ENCODE results near the gene CDC14A.

DNA sequence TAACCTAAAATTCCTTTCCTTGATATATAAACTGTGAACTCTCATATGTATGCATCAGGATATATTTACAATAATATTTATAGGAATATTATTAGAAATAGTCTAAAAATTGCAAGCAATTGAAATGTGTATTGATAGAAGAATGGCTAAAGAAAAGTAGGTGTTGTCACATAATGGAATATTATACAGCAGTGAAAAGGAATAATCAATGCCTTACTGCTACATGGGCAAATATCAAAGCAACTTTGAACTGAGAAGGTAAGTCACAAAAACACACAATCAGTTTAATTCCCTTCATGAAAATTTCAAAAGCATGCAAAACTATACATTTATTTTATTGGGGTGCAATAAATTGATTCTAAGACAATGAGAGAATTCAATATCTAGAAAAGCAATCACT lies 35.7 kb upstream of the CDC14A start:
- no peak for TF ChIP-seq EZH2 (IDR thresholded peaks at IDR 0.05; ENCODE audit: borderline replicate concordance, low read length)
- TF ChIP-seq, protein P1, sequence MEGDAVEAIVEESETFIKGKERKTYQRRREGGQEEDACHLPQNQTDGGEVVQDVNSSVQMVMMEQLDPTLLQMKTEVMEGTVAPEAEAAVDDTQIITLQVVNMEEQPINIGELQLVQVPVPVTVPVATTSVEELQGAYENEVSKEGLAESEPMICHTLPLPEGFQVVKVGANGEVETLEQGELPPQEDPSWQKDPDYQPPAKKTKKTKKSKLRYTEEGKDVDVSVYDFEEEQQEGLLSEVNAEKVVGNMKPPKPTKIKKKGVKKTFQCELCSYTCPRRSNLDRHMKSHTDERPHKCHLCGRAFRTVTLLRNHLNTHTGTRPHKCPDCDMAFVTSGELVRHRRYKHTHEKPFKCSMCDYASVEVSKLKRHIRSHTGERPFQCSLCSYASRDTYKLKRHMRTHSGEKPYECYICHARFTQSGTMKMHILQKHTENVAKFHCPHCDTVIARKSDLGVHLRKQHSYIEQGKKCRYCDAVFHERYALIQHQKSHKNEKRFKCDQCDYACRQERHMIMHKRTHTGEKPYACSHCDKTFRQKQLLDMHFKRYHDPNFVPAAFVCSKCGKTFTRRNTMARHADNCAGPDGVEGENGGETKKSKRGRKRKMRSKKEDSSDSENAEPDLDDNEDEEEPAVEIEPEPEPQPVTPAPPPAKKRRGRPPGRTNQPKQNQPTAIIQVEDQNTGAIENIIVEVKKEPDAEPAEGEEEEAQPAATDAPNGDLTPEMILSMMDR (IDR thresholded peaks at IDR 0.05; ENCODE audit: low read length), result no peak
